ENCODE data around the gene RNF13.

RNF13 gene

GRCh38 chr3:150005243-150006112 lies 192.5 kb downstream of the RNF13 start:
- no peak for DNase-seq

GRCh38 chr3:150006794-150007193 lies 193.8 kb downstream of the RNF13 start:
- DNase-seq: no peak

Measured in activated CD4-positive, alpha-beta T cell treated with anti-CD3 and anti-CD28 coated beads, Interleukin-2, amount 50 U/mL, for 48 hours (primary cell).